B cell (primary cell): ENCODE measurements around the gene BDKRB1.

ENCODE experiments used
- EZH2 ChIP-seq: IDR thresholded peaks from 2 replicates; pipeline ENCODE4 v1.6.1; 2012; ENCODE audit warnings: borderline replicate concordance, low read depth, mild to moderate bottlenecking, moderate library complexity, low read length; ENCODE audit not compliant: insufficient read depth, poor library complexity, severe bottlenecking
- TF ChIP-seq, protein P1 (sequence below): fragments of 200-600 bp; IDR thresholded peaks from one replicate; pipeline ENCODE4 v1.8.0; 2022; ENCODE audit warnings: antibody characterized with exemption, mild to moderate bottlenecking

GRCh38 chr14:96224480-96225096 lies 31.4 kb upstream of the BDKRB1 start:
- no peak for TF ChIP-seq EZH2
- TF ChIP-seq, protein P1, sequence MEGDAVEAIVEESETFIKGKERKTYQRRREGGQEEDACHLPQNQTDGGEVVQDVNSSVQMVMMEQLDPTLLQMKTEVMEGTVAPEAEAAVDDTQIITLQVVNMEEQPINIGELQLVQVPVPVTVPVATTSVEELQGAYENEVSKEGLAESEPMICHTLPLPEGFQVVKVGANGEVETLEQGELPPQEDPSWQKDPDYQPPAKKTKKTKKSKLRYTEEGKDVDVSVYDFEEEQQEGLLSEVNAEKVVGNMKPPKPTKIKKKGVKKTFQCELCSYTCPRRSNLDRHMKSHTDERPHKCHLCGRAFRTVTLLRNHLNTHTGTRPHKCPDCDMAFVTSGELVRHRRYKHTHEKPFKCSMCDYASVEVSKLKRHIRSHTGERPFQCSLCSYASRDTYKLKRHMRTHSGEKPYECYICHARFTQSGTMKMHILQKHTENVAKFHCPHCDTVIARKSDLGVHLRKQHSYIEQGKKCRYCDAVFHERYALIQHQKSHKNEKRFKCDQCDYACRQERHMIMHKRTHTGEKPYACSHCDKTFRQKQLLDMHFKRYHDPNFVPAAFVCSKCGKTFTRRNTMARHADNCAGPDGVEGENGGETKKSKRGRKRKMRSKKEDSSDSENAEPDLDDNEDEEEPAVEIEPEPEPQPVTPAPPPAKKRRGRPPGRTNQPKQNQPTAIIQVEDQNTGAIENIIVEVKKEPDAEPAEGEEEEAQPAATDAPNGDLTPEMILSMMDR = no peak
